A549 (cell line): ENCODE results near the gene CDYL. TPM values are rescaled to one million over a fixed set of nuclear protein-coding genes. Genes with fewer than 3 reads are reported as not detected.

ENCODE experiments used
- ATAC-seq, 2 experiments: fragments of 200-7000 bp in 1 of 2; fragments of >200 bp in 1 of 2; cut with Nextera tagmentation in 1 of 2; cut with Tn5 transposase in 1 of 2; 3 replicates each; pipeline versions ENCODE4 v1.8.0 to v1.9.1; 2018 to 2020; ENCODE audit warnings: mild to moderate bottlenecking in 1 of 2, moderate library complexity in 1 of 2
- CTCF ChIA-PET: fragments of 300-600 bp; sonication (Branson Sonifier 250); formaldehyde crosslinking; extraction: SDS; loops from one replicate; lab custom pipeline; 2021; ENCODE audit warnings: antibody characterized with exemption, inconsistent platforms; lab: Yijun Ruan, JAX
- POLR2A ChIA-PET: fragments of 350-600 bp; formaldehyde crosslinking; extraction: SDS; loops from one replicate; lab custom pipeline; 2021; ENCODE audit warnings: antibody characterized with exemption, inconsistent platforms; lab: Yijun Ruan, JAX
- DNase-seq, 2 experiments: peaks; one replicate each; pipeline versions ENCODE4 v3.0.0 to v3.0.0-alpha.2; 2011 to 2016; ENCODE audit warnings: low read depth in 1 of 2, low spot score in 1 of 2
- FAIRE-seq: peaks from 2 replicates; lab custom pipeline; 2011; peaks lifted over from hg19 to GRCh38; lab: Jason Lieb, UNC
- H3K27ac ChIP-seq, 2 experiments: fragments of >200 bp; sonication (Bioruptor Twin); formaldehyde crosslinking; 3 replicates each; pipeline ENCODE4 v1.5.1; 2016 to 2017
- H3K4me1 ChIP-seq: fragments of >200 bp; sonication (Bioruptor Twin); formaldehyde crosslinking; 3 replicates; pipeline ENCODE4 v1.6.1; 2016
- H3K4me2 ChIP-seq: fragments of >200 bp; sonication (Bioruptor Twin); formaldehyde crosslinking; 3 replicates; pipeline ENCODE4 v1.6.1; 2016
- H3K4me3 ChIP-seq: fragments of >200 bp; sonication (Bioruptor Twin); formaldehyde crosslinking; 3 replicates; pipeline ENCODE4 v1.5.1; 2016
- H3K9me3 ChIP-seq: fragments of >200 bp; sonication (Bioruptor Twin); formaldehyde crosslinking; 3 replicates; pipeline ENCODE4 v1.6.1; 2016
- ATOH8 ChIP-seq: fragments of 250-450 bp; sonication (Bioruptor Pico); IDR thresholded peaks from 2 replicates; pipeline ENCODE4 v1.5.0; 2020; ENCODE audit warnings: low read depth, mild to moderate bottlenecking, moderate library complexity
- CBX2 ChIP-seq: fragments of 200-600 bp; sonication (generic); IDR thresholded peaks from 2 replicates; pipeline ENCODE4 v1.6.1; 2016; ENCODE audit warnings: low read depth, mild to moderate bottlenecking, borderline replicate concordance
- CEBPB ChIP-seq, 2 experiments: fragments of >200 bp in 1 of 2; sonication (Bioruptor Twin) in 1 of 2; formaldehyde crosslinking in 1 of 2; IDR thresholded peaks; 2 replicates each; pipeline ENCODE4 v1.6.1; 2012 to 2016
- CHD2 ChIP-seq: fragments of 150-350 bp; IDR thresholded peaks from 2 replicates; pipeline ENCODE4 v1.6.1; 2014; ENCODE audit warnings: low read length; ENCODE audit not compliant: partially characterized antibody
- EP300 ChIP-seq, 2 experiments: fragments of >200 bp; sonication (Bioruptor Twin); formaldehyde crosslinking; IDR thresholded peaks; 2 replicates in 1 of 2; 3 replicates in 1 of 2; pipeline ENCODE4 v1.6.1; 2016 to 2017
- FOSB ChIP-seq: fragments of 250-450 bp; sonication (Bioruptor Pico); IDR thresholded peaks from 2 replicates; pipeline ENCODE4 v1.5.0; 2020; ENCODE audit warnings: mild to moderate bottlenecking, moderate library complexity
- FOSL2 ChIP-seq, 2 experiments: fragments of 450-650 bp in 1 of 2; fragments of >200 bp in 1 of 2; sonication (Bioruptor Twin) in 1 of 2; formaldehyde crosslinking; IDR thresholded peaks; 2 replicates each; pipeline versions ENCODE4 v1.5.0 to v1.6.1; 2016 to 2020; ENCODE audit warnings: mild to moderate bottlenecking in 1 of 2, moderate library complexity in 1 of 2
- GATA3 ChIP-seq: IDR thresholded peaks from 2 replicates; pipeline ENCODE4 v1.6.1; 2012; ENCODE audit warnings: borderline replicate concordance
- HMGXB4 ChIP-seq: fragments of 250-450 bp; sonication (Bioruptor Pico); IDR thresholded peaks from 2 replicates; pipeline ENCODE4 v1.5.0; 2021; ENCODE audit warnings: mild to moderate bottlenecking, moderate library complexity, borderline replicate concordance
- HOXB5 ChIP-seq: fragments of 250-450 bp; sonication (Bioruptor Pico); IDR thresholded peaks from 2 replicates; pipeline ENCODE4 v1.5.0; 2020; ENCODE audit warnings: mild to moderate bottlenecking, moderate library complexity
- JUN ChIP-seq, 2 experiments: fragments of >200 bp; sonication (Bioruptor Twin); formaldehyde crosslinking; IDR thresholded peaks; 2 replicates in 1 of 2; 3 replicates in 1 of 2; pipeline ENCODE4 v1.6.1; 2016 to 2017
- JUNB ChIP-seq: fragments of >200 bp; sonication (Bioruptor Twin); formaldehyde crosslinking; IDR thresholded peaks from 2 replicates; pipeline ENCODE4 v1.6.1; 2016
- KDM1A ChIP-seq: fragments of 200-600 bp; sonication (generic); IDR thresholded peaks from 2 replicates; pipeline ENCODE4 v1.6.1; 2016; ENCODE audit warnings: low read depth, mild to moderate bottlenecking
- MYC ChIP-seq: IDR thresholded peaks from 2 replicates; pipeline ENCODE4 v1.6.1; 2012; ENCODE audit warnings: mild to moderate bottlenecking, inconsistent platforms, low read length, improper control_type of control experiment, borderline replicate concordance
- NFE2L2 ChIP-seq: fragments of 150-350 bp; conservative IDR thresholded peaks from 2 replicates; pipeline ENCODE4 v1.6.1; 2014; ENCODE audit warnings: low read length
- NR3C1 ChIP-seq: fragments of >200 bp; sonication (Bioruptor Twin); formaldehyde crosslinking; IDR thresholded peaks from 3 replicates; pipeline ENCODE4 v1.6.1; 2017
- POLR2AphosphoS2 ChIP-seq: conservative IDR thresholded peaks from 2 replicates; pipeline ENCODE4 v1.6.1; 2012; ENCODE audit warnings: low read length, improper control_type of control experiment, inconsistent platforms
- RAD21 ChIP-seq, 2 experiments: fragments of >200 bp in 1 of 2; sonication (Bioruptor Twin) in 1 of 2; formaldehyde crosslinking in 1 of 2; IDR thresholded peaks in 1 of 2; conservative IDR thresholded peaks in 1 of 2; 2 replicates in 1 of 2; 3 replicates in 1 of 2; pipeline ENCODE4 v1.6.1; 2012 to 2018; ENCODE audit warnings: inconsistent platforms in 1 of 2
- RFX5 ChIP-seq: fragments of 450-650 bp; IDR thresholded peaks from 2 replicates; pipeline ENCODE4 v1.7.1; 2014; ENCODE audit warnings: antibody characterized with exemption, mild to moderate bottlenecking, moderate library complexity
- WGBS: methylation state at CpG from one replicate; pipeline ENCODE4 v1.1.6; 2017; ENCODE audit errors: missing lambda C conversion rate; 5-methylcytosine and 5-hydroxymethylcytosine counted together
- polyA plus RNA-seq, 4 experiments: library from polyadenylated mRNA; depleted of rRNA in 3 of 4; stranded (reverse); fragments of >200 nt; fragmentation: RNase III in 1 of 4; extraction: RNeasy Plus Mini Kit Qiagen cat#74134 plus additional on column Dnase treatment in 1 of 4; gene quantifications; 2 replicates in 3 of 4; 3 replicates in 1 of 4; pipeline ENCODE4 v1.2.3, GENCODE V29; 2011 to 2017
- TF ChIP-seq, protein P1 (sequence below): IDR thresholded peaks from 2 replicates; pipeline ENCODE4 v1.6.1; 2012; ENCODE audit warnings: low read depth, borderline replicate concordance
- TF ChIP-seq, protein P2 (sequence below): fragments of 450-650 bp; IDR thresholded peaks from 2 replicates; pipeline ENCODE4 v1.6.1; 2014; ENCODE audit warnings: antibody characterized with exemption

Gene CDYL
- polyA plus RNA-seq, 2 of the 4 experiments (the other 2 are of a cell fraction) = 18.6 to 42.7 TPM

- TF ChIP-seq MYC (no peak), NFE2L2 (peak; percentile 98), GATA3 (peak; percentile 49; the same call in 1 of the 2 replicates), CEBPB (IDR thresholded peaks at IDR 0.05) (peak; percentile 28 to 80; a peak in 3 of 4 replicates), CBX2 (no peak), JUN (IDR thresholded peaks at IDR 0.05) (peak in 1 of 2 experiments; percentile 52; a peak in 2 of 5 replicates), NR3C1 (no peak), FOSL2 (IDR thresholded peaks at IDR 0.05) (peak; percentile 51; the same call in 1 of the 2 replicates), FOSL2 (CRISPR knock-in tag; IDR thresholded peaks at IDR 0.05) (peak; percentile 95), CHD2 (no peak), JUNB (peak; percentile 58)
- TF ChIP-seq, all 56 proteins: peak for 10
These were observed 165.8 kb downstream of the CDYL start (continued) for GRCh38 chr6:4941782-4942672.

- DNase-seq (no peak), ATAC-seq (peak; percentile 7 to 64; a peak in 3 of 6 replicates), FAIRE-seq (no peak)
- H3K27ac ChIP-seq = peak overlapping the region; percentile 78 to 92
- CTCF ChIA-PET = interaction anchor here (1.4 to 1.6 kb wide), 2 partner anchors 10 to 23 kb away, joined by 4 to 5 read pairs; no protein-coding TSS in a partner anchor
- H3K9me3 ChIP-seq = no peaks in the 10 kb centered on the region
- TF ChIP-seq CHD2 = no peak
- no peak for TF ChIP-seq RFX5
- no peak for TF ChIP-seq ATOH8 (CRISPR knock-in tag)
- TF ChIP-seq HOXB5 (CRISPR knock-in tag) = no peak
- TF ChIP-seq FOSL2 (IDR thresholded peaks at IDR 0.05) = no peak
- TF ChIP-seq FOSL2 (CRISPR knock-in tag; IDR thresholded peaks at IDR 0.05) = no peak
- TF ChIP-seq, protein P1, sequence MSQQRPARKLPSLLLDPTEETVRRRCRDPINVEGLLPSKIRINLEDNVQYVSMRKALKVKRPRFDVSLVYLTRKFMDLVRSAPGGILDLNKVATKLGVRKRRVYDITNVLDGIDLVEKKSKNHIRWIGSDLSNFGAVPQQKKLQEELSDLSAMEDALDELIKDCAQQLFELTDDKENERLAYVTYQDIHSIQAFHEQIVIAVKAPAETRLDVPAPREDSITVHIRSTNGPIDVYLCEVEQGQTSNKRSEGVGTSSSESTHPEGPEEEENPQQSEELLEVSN = no peak
- no peak for TF ChIP-seq JUN (IDR thresholded peaks at IDR 0.05)
- no peak for TF ChIP-seq POLR2AphosphoS2
- TF ChIP-seq, protein P2, sequence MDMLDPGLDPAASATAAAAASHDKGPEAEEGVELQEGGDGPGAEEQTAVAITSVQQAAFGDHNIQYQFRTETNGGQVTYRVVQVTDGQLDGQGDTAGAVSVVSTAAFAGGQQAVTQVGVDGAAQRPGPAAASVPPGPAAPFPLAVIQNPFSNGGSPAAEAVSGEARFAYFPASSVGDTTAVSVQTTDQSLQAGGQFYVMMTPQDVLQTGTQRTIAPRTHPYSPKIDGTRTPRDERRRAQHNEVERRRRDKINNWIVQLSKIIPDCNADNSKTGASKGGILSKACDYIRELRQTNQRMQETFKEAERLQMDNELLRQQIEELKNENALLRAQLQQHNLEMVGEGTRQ = no peak
- TF ChIP-seq KDM1A = no peak
- TF ChIP-seq FOSB = no peak
- POLR2A ChIA-PET = no interaction called here
- H3K4me3 ChIP-seq = no peak overlapping the region
- WGBS = 36% methylated on average over 4 of the region's 4 CpGs
- H3K4me2 ChIP-seq = peak overlapping the region; percentile 75
- peaks cover 41% of the 10 kb centered on the region for H3K4me1 ChIP-seq
These were observed 166.4 kb downstream of the CDYL start for GRCh38 chr6:4942673-4943009.

GRCh38 chr6:4943716-4944115 is 167.5 kb downstream of the CDYL start:
- no peak for ATAC-seq
- H3K4me1 ChIP-seq = peaks cover 41% of the 10 kb centered on the region
- 33% methylated on average over 2 of the region's 2 CpGs for WGBS
- no peaks in the 10 kb centered on the region for H3K9me3 ChIP-seq
- no peak for FAIRE-seq
- DNase-seq = no peak
- no peak for TF ChIP-seq RAD21 (conservative IDR thresholded peaks at IDR 0.05 in 1 of 2, IDR thresholded peaks at IDR 0.05 in 1 of 2)
- no peak for TF ChIP-seq EP300 (IDR thresholded peaks at IDR 0.05)
- no peak for TF ChIP-seq NR3C1
- peak in 1 of 2 experiments; percentile 50; a peak in 1 of 4 replicates for TF ChIP-seq CEBPB (IDR thresholded peaks at IDR 0.05)
- TF ChIP-seq HMGXB4 (CRISPR knock-in tag) = no peak
- POLR2A ChIA-PET = no interaction called here
- CTCF ChIA-PET = interaction anchor here (1.1 to 1.6 kb wide), 2 partner anchors 9 to 24 kb away, joined by 3 to 4 read pairs; no protein-coding TSS in a partner anchor
- no peak overlapping the region for H3K4me3 ChIP-seq
- peak overlapping the region; percentile 75; the same call in 1 of the 3 replicates for H3K4me2 ChIP-seq
- H3K27ac ChIP-seq = peak overlapping the region; percentile 78 to 92; a peak in 4 of 6 replicates
